Measurements from ENCODE around the gene KCNG3. TPM values are rescaled to one million over a fixed set of nuclear protein-coding genes. Genes with fewer than 3 reads are reported as not detected.

KCNG3 gene
- total and polyA plus RNA-seq, 2 of the 13 experiments (the other 11 are each of a cell fraction or from before 2014, with no cell fraction given) = 2.8 to 4.8 TPM

DNA sequence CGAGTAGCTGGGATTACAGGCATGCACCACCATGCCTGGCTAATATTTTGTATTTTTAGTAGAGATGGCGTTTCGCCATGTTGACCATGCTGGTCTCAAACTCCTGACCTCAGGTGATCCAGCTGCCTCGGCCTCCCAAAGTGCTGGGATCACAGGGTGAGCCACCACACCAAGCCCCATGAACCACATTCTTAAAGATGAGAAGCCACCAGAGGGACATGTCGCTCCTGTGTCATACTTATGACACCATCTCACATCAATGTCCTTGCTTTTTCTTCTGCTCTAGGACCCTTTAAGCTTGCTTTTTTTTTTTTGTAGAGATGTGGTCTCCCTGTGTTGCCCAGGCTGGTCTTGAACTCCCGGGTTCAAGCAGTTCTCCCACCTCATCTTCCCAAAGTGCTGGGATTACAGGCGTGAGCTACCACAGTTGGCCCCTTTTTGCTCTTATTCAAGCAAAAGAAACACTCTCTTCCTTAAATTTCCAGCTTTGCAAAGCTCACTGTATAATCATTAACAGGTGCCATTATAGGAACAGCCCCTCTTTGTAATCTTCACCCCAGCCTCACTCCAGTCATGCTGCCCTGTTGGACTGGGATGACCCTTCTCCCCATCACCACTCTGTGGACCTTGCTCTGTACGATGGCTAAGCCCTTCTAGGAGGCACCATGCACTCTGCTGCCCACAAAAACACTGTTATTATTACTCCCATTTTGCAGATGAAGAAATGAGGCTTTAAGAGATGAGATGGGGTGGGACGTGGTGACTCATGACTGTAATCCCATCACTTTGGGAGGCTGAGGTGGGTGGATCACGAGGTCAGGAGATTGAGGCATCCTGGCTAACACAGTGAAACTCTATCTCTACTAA lies 10.8 kb upstream of the KCNG3 start (continued):
- peak in 1 of 2 experiments; percentile 42; a peak in 1 of 4 replicates for TF ChIP-seq POLR2A (IDR thresholded peaks at IDR 0.05; ENCODE audit: insufficient read depth in 1 of 2, low read depth in 2 of 2, low read length in 2 of 2)
- peak; percentile 61; the same call in 1 of the 2 replicates for TF ChIP-seq ARID3A (IDR thresholded peaks at IDR 0.05; ENCODE audit: low read depth, low read length)
- TF ChIP-seq CREB1 (IDR thresholded peaks at IDR 0.05) = peak; percentile 12; the same call in 1 of the 2 replicates
- TF ChIP-seq CREB1 (CRISPR knock-in tag; IDR thresholded peaks at IDR 0.05) = no peak
- TF ChIP-seq TSC22D2 (CRISPR knock-in tag; IDR thresholded peaks at IDR 0.05; ENCODE audit: borderline replicate concordance) = 0 out of 2 replicates have a peak, but pooled peaks have one; percentile 14
- TF ChIP-seq SMAD1 (CRISPR knock-in tag; IDR thresholded peaks at IDR 0.05; ENCODE audit: borderline replicate concordance, low read depth) = no peak
- peak; percentile 23; the same call in 1 of the 2 replicates for TF ChIP-seq POLR2G (IDR thresholded peaks at IDR 0.05; ENCODE audit: low read depth, low read length)
- TF ChIP-seq, protein P1, sequence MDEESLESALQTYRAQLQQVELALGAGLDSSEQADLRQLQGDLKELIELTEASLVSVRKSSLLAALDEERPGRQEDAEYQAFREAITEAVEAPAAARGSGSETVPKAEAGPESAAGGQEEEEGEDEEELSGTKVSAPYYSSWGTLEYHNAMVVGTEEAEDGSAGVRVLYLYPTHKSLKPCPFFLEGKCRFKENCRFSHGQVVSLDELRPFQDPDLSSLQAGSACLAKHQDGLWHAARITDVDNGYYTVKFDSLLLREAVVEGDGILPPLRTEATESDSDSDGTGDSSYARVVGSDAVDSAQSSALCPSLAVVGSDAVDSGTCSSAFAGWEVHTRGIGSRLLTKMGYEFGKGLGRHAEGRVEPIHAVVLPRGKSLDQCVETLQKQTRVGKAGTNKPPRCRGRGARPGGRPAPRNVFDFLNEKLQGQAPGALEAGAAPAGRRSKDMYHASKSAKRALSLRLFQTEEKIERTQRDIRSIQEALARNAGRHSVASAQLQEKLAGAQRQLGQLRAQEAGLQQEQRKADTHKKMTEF (CRISPR knock-in tag; IDR thresholded peaks at IDR 0.05) = peak; percentile 78
- 0 out of 2 replicates have a peak, but pooled peaks have one; percentile 33 for TF ChIP-seq ZNF281 (CRISPR knock-in tag; IDR thresholded peaks at IDR 0.05; ENCODE audit: borderline replicate concordance)
- TF ChIP-seq ZC3H13 (CRISPR knock-in tag; IDR thresholded peaks at IDR 0.05) = no peak
- TF ChIP-seq ZFP36L1 (CRISPR knock-in tag; IDR thresholded peaks at IDR 0.05) = no peak
- TF ChIP-seq SOX6 (IDR thresholded peaks at IDR 0.05) = no peak
- peak; percentile 89 for TF ChIP-seq SOX6 (CRISPR knock-in tag; IDR thresholded peaks at IDR 0.05)
- TF ChIP-seq FOXA1 (IDR thresholded peaks at IDR 0.05) = no peak
- TF ChIP-seq FOXA1 (CRISPR knock-in tag; IDR thresholded peaks at IDR 0.05) = peak; percentile 35; the same call in 1 of the 2 replicates
- peak; percentile 96 for TF ChIP-seq HNF4G (IDR thresholded peaks at IDR 0.05; ENCODE audit: borderline replicate concordance, low read depth, low read length)
- TF ChIP-seq HNF4G (CRISPR knock-in tag; IDR thresholded peaks at IDR 0.05; ENCODE audit: borderline replicate concordance, low read depth) = peak; percentile 86; the same call in 1 of the 2 replicates
- TF ChIP-seq NFIC (IDR thresholded peaks at IDR 0.05; ENCODE audit: low read length) = peak; percentile 42; the same call in 1 of the 2 replicates
- 0 out of 2 replicates have a peak, but pooled peaks have one; percentile 21 for TF ChIP-seq ZNF589 (CRISPR knock-in tag; conservative IDR thresholded peaks at IDR 0.05)
- TF ChIP-seq KDM6A (CRISPR knock-in tag; IDR thresholded peaks at IDR 0.05; ENCODE audit: low read depth) = peak; percentile 97
- peak; percentile 24; the same call in 1 of the 2 replicates for TF ChIP-seq ZNF337 (CRISPR knock-in tag; IDR thresholded peaks at IDR 0.05; ENCODE audit: borderline replicate concordance, low read depth)
- TF ChIP-seq, protein P2, sequence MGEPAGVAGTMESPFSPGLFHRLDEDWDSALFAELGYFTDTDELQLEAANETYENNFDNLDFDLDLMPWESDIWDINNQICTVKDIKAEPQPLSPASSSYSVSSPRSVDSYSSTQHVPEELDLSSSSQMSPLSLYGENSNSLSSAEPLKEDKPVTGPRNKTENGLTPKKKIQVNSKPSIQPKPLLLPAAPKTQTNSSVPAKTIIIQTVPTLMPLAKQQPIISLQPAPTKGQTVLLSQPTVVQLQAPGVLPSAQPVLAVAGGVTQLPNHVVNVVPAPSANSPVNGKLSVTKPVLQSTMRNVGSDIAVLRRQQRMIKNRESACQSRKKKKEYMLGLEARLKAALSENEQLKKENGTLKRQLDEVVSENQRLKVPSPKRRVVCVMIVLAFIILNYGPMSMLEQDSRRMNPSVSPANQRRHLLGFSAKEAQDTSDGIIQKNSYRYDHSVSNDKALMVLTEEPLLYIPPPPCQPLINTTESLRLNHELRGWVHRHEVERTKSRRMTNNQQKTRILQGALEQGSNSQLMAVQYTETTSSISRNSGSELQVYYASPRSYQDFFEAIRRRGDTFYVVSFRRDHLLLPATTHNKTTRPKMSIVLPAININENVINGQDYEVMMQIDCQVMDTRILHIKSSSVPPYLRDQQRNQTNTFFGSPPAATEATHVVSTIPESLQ (CRISPR knock-in tag; conservative IDR thresholded peaks at IDR 0.05) = no peak
- TF ChIP-seq THAP11 (CRISPR knock-in tag; IDR thresholded peaks at IDR 0.05) = peak; percentile 50
